Hematopoietic multipotent progenitor cell treated with erythropoietin and hydrocortisone succinate and interleukin-3 and kit ligand, for 6 days (in vitro differentiated cells): ENCODE results near the gene GSTA4.
"Not testable (repeated sequence)": the region's sequence is repeated elsewhere in the genome, so short reads cannot be mapped to it uniquely, and the experiment has no call there.

ENCODE experiments used
- DNase-seq: peaks from one replicate; pipeline ENCODE4 v3.0.0-alpha.2; 2015

GSTA4 gene

DNA sequence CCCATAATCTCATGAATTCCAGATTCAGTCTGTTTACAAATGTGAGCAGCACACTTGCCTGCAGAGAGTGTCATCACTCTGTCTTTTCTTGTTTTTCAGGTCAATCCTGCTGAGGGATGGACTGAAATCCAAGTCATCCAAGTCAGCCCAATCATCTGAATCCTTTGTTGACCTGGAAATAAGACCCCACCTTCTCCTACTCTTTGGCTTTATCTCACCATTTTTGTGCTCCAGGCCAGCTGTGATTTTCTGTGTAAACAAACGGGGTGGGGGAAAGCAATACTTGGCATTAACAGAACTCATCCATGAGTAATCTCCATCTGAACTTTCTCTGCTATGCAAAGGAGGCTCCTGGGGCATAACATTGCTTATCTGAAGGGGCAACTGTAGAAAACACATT lies 16.9 kb upstream of the GSTA4 start:
- no peak for DNase-seq

DNA sequence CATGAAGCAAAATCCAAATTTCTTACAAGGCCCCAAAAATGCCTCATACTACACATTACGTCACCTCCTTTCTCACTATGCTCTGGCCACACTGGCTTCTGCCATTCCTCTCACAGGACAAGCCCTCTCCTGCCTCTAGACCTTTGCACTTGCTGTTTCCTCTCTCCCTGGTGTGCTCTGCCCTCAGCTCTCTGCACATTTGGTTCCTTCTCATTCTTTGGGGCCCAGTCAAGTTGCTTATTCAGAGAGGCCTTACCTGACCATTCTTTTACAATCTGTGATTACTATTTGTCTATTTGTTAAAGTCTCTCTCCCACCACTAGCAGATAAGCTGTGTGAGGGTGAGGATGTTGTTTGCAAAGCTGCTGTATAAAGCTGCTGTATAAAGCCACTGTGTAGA lies 15.4 kb upstream of the GSTA4 start:
- DNase-seq, result no peak

DNA sequence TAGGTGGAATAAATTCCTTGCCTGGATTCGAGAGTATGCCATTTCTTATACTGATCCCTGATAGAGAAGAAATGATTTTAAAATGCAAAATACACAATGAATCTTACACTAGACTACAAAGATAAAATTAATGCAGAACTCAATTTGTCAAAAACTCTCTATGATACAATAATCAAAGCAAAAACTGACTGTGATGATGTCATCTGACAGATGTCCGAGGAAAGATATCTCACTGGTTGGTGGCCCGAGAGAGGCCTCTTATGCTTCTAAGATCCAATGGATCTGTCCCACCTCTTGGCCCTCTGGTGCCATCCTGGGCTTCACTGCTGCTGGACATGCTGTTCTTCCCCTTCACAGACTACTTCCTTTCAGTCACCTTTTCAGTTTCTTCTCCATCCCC lies 14.4 kb upstream of the GSTA4 start:
- DNase-seq, result no peak

DNA sequence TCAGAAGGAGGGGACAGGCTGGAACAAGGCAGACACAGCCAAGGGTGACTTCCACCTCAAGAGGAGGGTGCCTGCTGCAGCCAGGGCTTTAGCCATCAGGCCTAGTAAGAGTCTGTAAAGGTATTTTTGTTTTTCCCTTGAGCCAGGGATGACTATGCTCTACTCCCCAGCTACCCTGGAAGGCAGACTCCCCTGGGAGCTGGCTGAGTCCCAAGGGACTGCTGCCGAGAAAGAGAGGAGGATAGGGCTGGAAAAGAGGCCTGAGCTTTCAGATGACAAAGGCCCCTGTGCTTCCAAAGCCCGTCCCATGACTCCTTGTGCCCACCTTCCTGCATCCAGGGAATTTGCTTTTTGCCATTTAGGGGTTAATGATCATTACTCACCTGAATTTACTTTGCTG lies 14.0 kb upstream of the GSTA4 start:
- DNase-seq, result no peak

DNA sequence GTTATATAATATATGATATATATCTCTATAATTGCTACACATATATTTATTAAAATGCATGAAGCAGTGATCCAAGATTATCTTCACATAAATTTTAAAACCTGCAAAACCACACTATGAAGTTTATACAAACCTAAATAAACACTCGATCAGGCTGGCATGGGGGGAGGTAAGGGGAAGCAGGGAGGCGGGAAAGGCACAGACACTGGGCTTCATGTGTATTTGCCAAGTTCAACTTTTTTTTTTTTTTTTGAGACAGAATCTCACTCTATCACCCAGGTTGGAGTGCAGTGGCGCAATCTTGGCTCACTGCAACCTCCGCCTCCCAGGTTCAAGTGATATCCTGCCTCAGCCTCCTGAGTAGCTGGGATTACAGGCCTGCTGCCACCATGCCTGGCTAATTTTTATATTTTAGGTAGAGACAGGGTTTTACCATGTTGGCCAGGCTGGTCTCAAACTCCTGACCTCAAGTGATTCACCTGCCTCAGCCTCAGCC lies 13.2 kb upstream of the GSTA4 start:
- DNase-seq, result not testable (repeated sequence)

DNA sequence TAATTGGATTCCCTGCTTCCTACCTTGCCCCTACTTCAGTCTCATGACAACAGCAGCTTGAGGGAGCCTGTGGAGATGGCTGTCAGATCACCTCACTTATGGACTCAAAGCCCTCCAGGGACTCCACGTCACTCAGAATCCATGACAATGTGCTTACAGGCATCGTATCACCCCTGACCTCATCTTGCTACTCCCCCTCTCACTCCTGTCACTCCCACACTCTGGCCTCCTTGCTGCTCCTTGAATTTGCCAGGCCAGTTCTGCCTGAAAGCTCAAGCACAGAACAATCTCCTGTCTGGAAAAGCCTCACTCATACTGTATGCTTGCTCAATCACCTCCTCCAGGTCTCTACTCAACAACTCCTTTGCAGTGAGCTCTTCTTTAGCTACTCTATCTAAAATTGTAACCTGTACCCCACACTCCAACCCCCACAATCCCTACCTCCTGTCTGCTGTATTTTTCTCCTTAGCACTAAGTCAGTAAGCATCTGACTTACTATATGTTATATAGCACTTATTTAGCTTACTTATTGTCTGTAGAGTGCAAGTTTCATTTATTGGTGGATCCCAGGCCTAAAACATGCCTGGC lies 10.7 kb upstream of the GSTA4 start:
- DNase-seq, result no peak

DNA sequence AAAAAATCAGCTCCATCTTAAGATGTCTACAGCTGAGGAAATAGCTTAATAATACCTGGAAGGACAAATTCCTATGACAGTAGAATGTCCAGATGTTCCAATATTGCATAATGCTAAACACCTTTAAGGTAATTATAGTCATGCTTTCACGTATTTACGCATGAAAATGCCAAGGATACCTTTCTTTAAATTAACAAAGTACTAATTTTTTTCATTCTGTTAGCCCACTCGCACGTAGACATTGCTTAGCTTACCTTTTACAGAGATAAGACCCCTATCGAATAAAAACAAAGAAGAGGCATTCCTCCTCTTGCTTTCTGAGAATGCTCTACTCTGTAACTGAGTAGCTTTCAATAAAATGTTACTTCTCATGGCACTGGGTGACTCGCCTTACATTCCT lies 4.4 kb upstream of the GSTA4 start:
- no peak for DNase-seq

DNA sequence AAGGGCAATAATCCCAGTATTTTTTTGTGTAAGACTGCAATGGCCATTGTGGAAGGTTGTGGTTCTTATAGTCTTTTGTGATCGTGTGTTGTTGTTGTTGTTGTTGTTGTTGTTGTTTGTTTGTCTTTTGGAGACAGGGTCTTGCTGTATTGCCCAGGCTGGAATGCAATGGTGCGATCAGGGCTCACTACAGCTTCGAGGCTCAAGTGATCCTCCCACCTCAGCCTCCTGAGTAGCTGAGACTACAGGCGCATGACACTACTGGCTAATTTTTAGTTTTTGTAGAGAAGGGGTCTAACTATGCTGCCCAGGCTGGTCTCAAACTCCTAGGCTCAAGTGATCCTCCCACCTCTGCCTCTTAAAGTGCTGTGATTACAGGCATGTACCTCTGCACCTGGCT lies 3.5 kb upstream of the GSTA4 start:
- DNase-seq, result no peak

DNA sequence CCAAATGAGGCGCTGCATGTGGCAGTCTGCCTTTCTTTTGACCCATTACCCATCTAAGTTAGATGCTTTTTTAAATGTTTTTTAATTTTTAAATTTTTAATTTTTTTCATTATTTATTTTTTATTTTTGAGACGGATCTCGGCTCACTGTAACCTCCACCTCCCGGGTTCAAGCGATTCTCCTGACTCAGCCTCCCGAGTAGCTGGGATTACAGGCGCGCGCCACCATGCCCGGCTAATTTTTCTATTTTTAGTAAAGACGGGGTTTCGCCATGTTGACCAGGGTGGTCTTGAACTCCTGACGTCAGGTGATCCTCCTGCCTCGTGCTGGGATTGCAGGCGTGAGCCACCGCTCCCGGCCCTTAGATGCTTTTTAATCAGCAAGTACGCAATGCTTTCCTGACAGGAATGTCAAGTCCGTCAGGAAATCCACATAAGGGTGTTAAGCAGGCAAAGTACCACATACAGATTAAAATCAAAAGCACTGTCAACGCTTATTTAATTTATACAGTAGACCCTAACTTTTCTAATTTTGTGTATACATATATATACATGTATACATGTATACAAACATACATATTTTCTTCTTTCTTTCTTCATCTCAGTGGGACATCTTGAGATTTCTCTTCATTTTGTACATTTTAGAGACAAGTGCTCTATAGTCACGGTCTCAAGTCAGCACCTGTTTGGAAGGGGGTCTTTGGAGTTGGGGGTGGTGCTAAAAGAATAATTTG lies 995 bp upstream of the GSTA4 start:
- DNase-seq, result peak; percentile 81

DNA sequence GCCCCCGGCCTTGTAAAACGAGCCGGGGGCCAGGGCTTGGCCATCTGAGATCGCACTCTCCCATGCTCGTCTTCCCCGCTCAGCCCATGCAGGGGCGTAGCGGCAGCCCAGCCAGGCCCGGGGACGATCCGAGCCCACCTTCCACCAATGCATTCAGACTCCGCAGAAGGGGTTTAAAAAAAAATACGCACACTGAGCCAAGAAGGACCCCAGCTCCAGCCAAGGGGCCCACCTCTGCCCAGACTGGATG lies 320 bp downstream of the GSTA4 start:
- DNase-seq, result no peak

DNA sequence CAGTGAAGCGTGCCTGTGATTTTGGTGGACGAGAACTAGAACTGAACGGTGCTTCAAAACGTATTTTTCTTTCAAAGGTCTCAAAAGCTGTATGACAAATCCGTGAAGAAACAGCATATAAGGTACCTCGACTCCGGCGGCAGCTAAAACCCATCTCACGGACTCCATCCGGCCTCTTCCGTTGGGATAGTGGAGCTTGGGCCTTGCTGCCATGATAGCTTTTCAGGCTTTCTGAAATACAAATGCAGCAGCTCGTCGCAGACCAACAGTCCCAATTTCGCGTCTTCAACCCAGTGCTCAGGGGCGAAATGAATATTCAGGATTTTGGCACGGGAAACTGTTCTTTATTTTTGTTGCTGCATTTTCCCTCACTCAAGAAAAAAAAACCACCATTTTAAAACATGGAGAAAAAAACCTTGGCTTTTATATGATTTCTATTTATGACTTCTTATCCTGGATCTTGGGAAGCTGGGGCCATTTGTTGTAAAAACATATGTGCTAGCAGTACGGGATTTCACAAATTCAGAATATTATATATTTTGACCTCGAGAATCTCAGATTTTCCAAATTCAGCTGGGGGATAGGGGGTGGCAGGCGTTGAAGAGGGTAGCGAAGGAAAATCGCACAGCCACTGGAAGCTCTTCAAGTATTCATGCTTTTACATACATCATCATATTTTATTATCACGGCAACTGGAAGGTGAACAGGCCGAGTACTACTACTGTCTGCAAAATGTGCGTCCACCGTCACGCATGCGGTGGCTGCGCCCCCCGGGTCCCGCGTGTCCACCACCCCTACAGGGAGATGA lies 849 bp downstream of the GSTA4 start:
- no peak for DNase-seq

DNA sequence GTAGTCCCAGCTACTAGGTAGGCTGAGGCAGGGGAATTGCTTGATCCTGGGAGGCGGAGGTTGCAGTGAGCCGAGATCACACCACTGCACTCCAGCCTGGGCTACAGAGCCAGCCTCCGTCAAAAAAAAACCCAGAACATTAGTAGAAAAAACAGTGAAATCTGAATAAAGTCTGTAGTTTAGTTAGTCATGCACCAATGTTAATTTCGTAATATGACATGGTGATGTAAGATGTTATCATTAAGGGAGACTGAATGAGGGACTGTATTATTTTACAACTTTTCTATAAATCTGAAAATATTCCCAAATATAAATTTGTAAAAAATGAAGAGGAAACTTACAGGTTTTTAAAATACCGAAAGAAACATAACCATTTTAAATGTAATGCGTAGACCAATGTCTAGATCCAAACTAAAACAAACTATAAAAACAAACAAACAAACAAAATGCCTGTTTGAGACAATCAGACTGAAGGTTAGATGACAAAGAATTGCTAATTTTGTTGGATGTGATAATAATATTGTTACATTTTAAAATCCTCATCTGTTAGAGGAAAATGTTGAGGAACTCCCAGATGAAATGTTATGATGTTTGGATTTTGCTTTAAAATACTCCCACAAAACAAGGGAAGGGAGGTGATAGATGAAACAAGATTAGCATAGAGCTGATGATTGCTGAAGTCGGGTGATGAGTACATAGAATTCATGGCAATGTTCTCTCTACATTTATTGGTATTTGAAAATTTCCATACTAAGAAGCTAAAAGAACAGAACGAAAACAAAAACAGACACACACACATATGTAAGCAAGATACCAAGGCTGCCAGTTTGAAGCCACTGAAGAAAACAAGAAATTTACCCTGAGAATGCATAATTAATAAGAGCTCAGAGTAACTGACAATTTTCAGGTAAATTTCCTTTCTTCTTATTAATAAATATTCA lies 1.8 kb downstream of the GSTA4 start:
- DNase-seq, result peak; percentile 18

DNA sequence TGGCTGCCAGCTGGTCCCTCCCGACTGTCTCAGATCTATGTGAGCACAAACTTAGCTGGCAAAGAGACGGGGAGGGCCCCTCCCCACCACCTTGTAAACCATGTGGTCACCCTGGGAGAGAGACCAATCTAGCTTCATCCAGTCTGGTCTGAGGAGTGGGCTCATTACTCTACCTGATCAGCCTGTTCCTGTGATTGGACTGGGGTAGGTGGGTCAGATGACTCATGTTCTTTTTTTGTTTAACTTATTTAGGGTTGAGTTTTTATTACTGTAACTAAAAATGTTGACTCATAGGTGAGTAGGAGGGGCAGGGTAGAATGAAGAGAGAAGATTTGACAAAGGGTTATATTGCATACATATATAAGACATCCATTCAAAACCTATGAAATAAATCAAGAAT lies 4.7 kb downstream of the GSTA4 start:
- DNase-seq, result no peak

DNA sequence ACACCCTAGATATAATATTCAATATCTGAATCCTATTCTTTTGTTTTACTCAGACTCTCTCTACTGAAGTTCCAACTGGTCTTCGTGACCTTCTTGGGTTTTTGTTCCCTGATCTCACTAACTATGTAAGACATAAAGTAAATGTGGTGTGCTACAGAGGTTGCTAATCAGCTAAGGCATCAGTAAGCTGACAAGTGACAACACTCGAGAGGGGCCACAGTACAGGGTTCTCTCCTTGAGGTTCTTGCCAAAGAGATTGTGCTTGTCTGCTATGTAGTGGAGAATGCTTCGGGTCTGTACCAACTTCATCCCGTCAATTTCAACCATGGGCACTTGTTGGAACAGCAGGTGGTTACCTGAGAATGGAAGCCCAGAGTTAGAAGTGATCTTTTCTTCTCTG lies 9.9 kb downstream of the GSTA4 start:
- peak; percentile 25 for DNase-seq

DNA sequence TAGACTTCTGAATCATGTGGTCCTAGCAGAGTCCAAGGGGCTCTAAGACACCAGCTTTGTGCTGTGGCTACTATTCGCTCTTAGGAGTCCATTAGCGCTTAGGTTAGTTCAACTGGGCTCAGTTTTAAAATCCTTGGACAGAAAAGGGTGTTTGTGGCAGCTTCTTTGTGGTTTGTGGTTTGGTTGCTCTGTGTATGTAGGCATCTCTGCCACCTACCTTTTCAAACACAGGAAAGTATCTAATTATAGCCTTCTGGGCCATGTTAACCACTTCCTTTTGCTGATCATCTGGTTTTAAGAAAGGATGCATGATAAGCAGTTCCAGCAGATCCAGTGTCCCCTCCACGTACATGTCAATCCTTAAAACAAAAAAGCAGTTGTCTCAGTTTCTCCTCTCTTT lies 10.8 kb downstream of the GSTA4 start:
- peak; percentile 76 for DNase-seq

DNA sequence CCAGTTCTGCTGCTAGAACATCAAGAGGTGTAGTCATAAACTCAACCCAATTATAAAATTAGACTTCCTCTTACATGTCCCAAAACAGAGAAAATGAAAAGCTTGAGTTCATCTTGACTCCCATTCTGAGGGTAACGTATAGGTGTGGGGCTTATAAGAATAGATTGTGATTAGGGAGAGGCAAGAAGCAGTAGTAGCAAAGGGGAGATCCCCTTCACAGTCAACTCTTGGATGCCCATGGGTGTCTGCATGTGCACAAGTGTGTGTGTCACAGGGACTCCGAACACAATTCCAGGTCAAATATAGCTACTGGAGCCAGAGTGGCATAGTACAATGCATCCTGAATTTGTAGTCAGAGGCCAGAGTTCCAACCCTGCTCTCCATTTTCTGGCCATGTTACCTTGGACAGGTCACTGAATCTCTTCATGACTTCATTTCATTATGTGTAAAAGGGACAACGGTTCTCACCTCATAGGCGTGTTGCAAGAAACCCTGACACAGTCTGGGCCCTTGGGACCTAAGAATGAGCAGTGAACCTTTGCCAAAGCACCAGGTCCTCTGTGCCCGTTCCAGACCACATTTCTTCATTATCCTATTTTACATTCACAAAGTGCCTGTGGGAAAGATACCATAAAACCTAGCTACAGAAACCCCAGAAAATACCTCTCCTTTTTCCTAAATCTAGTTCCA lies 11.8 kb downstream of the GSTA4 start:
- no peak for DNase-seq

DNA sequence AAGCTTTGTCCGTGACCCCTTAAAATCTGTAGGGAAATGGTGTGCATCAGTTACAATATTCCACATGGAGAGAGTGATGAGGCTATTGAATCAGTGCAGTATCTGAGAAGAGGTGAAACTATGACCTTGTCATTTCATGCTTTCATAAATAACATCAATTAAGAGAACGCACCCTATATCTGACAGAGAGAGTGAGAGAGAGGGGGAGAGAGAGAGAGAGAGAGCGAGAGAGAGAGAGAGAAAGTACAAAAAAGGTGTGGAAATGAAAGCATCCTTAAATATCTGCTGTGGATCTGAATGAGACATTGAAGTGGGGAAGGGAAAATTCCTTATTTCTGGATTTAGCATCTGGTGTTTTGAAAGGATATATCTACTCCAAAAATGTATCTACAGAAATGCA lies 12.4 kb downstream of the GSTA4 start:
- no peak for DNase-seq

DNA sequence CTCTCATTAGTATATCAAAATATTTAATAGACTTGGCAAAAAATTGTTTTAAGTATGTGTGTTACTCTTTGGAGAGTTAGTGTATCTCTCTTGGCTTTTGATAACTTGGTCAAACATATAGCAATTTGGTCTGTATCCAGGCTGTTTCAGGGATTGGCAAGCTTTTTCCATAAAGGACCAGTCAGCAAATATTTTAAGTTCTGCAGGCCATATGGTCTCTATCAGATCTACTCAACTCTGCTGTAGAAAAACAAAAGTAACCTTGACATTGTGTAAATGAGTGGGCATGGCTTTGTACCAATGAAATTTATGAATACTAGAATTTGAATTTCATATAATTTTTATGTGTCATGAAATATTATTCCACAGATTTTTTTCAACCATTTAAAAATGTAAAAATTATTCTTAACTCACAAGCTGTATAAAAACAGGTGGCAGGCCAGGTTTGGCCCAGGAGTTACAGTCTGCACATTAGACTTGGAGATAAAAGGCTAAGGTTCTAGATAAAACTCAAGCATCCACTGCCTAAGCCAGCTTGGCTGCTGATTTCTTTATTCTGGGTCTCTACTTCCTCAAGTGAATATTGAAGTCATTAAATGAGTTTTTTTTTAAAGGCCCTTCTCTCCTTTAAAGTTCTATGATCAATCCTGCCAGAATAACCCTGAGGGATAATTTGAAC lies 13.7 kb downstream of the GSTA4 start:
- peak; percentile 24 for DNase-seq

DNA sequence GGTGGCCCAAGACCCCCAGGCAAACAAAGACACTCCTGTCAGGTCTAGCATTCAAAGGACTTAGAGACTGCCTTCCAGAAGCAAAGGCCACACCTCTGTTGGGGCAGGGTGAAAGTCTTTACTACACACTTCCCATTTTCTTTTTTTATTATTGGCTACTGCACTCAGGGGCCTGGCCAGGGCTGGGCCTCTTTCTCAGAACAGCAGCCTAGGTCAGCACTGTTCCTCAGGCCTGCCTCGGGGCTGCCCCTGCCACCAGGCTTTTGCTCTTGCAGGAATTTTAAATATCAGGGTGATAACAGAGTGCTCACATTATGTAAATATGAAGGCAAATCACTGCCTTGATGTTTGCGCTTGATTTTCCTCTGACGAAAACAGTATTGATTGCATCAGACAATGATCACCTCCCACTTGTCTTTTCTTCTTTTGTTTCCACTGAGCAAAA lies 18.5 kb downstream of the GSTA4 start:
- DNase-seq, result no peak

DNA sequence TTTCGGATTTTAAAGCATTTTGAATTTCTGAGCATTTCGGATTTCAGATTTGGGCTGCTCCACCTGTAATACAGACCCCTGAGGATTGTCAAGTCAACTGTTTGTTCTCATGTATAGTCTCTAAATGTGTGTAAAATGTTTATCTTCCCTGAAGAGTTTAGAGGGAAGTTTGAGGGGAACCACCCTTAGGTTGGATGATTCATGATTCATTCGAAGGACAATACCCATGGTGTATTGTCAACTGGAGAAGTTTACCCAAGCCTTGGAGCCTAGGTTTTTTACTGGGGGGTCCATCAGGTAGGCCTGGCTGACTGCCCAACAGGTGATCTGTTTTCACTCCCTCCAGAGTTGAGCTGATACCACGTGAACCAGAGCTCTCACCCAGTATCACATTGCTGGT lies 18.9 kb downstream of the GSTA4 start:
- DNase-seq, result no peak

DNA sequence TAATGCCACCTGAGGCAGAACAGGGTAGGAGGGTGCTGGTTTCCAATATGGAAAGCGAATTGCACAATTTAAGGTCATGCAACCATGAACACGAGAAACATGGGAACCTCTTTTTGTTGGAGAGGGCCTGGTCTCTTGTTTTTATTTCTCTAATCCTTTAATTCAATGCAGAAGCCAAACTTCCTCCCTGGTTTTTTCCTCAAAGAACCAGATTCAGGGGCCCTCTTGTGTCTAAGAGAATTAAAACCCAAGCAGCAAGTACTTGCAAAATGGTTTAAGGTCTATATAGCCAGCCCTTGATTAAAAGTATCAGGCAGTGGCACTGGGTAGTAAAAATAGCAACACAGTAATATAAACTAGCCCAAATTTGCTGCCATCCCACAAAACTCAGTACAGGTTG lies 19.5 kb downstream of the GSTA4 start:
- DNase-seq, result no peak

DNA sequence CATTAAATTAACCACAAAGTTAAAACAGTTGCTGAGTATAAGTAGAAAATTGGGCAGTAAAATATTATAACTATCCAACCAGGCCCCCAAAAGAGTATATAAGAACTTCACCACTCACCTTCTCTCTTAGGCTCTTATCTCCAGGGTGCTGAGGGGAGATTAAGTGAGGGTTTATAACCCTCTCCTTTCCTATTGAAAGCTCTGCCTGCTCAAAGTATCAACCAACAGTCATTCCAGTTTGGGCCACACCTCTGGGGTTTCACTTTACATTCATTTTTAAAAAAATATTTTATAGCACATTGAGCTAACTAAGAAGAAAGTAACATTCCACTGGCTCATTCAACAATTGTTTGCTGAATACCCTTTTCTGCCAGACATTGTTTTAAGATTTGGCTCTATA lies 22.1 kb downstream of the GSTA4 start:
- DNase-seq, result peak; percentile 71
